ENCODE results near the gene SLC26A8. TPM values are rescaled to one million over a fixed set of nuclear protein-coding genes. Genes with fewer than 3 reads are reported as not detected.

The SLC26A8 gene
- total and polyA plus RNA-seq, 2 of the 13 experiments (the other 11 are each of a cell fraction or from before 2014, with no cell fraction given), result 0.46 TPM; not detected in 1

- TF ChIP-seq PLSCR1 (CRISPR knock-in tag; IDR thresholded peaks at IDR 0.05; ENCODE audit: borderline replicate concordance) (no peak), ZFY (CRISPR knock-in tag; IDR thresholded peaks at IDR 0.05) (peak; percentile 92), E2F5 (CRISPR knock-in tag; conservative IDR thresholded peaks at IDR 0.05) (peak; percentile 81), THAP8 (CRISPR knock-in tag; IDR thresholded peaks at IDR 0.05; ENCODE audit: borderline replicate concordance) (no peak; the same call in 1 of the 2 replicates), SRSF9 (IDR thresholded peaks at IDR 0.05; ENCODE audit: borderline replicate concordance, insufficient read depth, low read depth, low read length, poor library complexity, severe bottlenecking) (no peak), LRRFIP1 (CRISPR knock-in tag; conservative IDR thresholded peaks at IDR 0.05) (no peak), ZNF468 (CRISPR knock-in tag; IDR thresholded peaks at IDR 0.05) (no peak), REPIN1 (CRISPR knock-in tag; IDR thresholded peaks at IDR 0.05; ENCODE audit: borderline replicate concordance, low read depth) (peak; percentile 90; the same call in 1 of the 2 replicates), NKX3-1 (CRISPR knock-in tag; IDR thresholded peaks at IDR 0.05) (peak; percentile 87), ZNF124 (CRISPR knock-in tag; IDR thresholded peaks at IDR 0.05) (peak; percentile 90; the same call in 1 of the 2 replicates), ZNF414 (CRISPR knock-in tag; IDR thresholded peaks at IDR 0.05) (peak; percentile 70; the same call in 1 of the 2 replicates)
Measured at GRCh38 chr6:35920793-35921732, 103.4 kb downstream of the SLC26A8 start, which contains the start of gene SRPK1 (continued).
